Esophagus squamous epithelium (tissue), 4 donors: ENCODE results near the gene TMEM238.

Source experiments
- CTCF ChIP-seq, 6 experiments: fragments of 450-650 bp in 4 of 6; fragments of 200-600 bp in 2 of 6; sonication (generic) in 2 of 6; IDR thresholded peaks; one replicate each; pipeline ENCODE4 v1.5.1; 2016 to 2019; ENCODE audit warnings: antibody characterized with exemption in 6 of 6, mild to moderate bottlenecking in 4 of 6, moderate library complexity in 4 of 6
- POLR2A ChIP-seq, 4 donors: fragments of 450-650 bp; IDR thresholded peaks; one replicate each; pipeline ENCODE4 v1.6.1; 2017; ENCODE audit warnings: antibody characterized with exemption in 4 of 4, mild to moderate bottlenecking in 4 of 4, moderate library complexity in 3 of 4

GRCh38 chr19:55333870-55334269, 50.2 kb downstream of the TMEM238 start:
- TF ChIP-seq CTCF (IDR thresholded peaks at IDR 0.05): no peak
- no peak for TF ChIP-seq POLR2A (IDR thresholded peaks at IDR 0.05)
